ENCODE results near the gene MVP.
A peak's percentile ranks its signal among the peaks of the same experiment; 100 is the strongest.

Gene MVP

GRCh38 chr16:29805232-29806098 is 14.8 kb upstream of the MVP start:
- H3K36me3 ChIP-seq (ENCODE audit: insufficient read depth, low read length) = peaks cover 60% of the 10 kb centered on the region
- H3K4me1 ChIP-seq (ENCODE audit: insufficient read depth, low read length) = peaks cover 30% of the 10 kb centered on the region
- under 1% methylated on average over 84 of the region's 103 CpGs for WGBS

GRCh38 chr16:29806099-29806579 is 14.1 kb upstream of the MVP start, which contains the start of gene MAZ:
Gene MAZ, plus strand, starts transcription at chr16:29806529. Its CDS starts 173 bp downstream, at chr16:29806702.
- H3K9me3 ChIP-seq (ENCODE audit: insufficient read depth, low read depth, low read length) = no peaks in the 10 kb centered on the region
- peaks cover 36% of the 10 kb centered on the region for H3K4me1 ChIP-seq (ENCODE audit: insufficient read depth, low read length)
- peaks cover 54% of the 10 kb centered on the region for H3K36me3 ChIP-seq (ENCODE audit: insufficient read depth, low read length)
- H3K27ac ChIP-seq (ENCODE audit: low read depth, low read length) = peak within 1 kb of the TSS; percentile 95
- H3K9ac ChIP-seq (ENCODE audit: low read depth, low read length) = peak within 1 kb of the TSS; percentile 89
- H3K27me3 ChIP-seq (ENCODE audit: insufficient read depth, low read length) = no peaks in the 10 kb centered on the region
- peak within 1 kb of the TSS; percentile 78 for H3K4me3 ChIP-seq (ENCODE audit: low read length)
- 0% methylated on average over 22 of the region's 67 CpGs for WGBS

More at GRCh38 chr16:29805232-29806098, 14.8 kb upstream of the MVP start:
- peak overlapping the region; percentile 89 for H3K9ac ChIP-seq (ENCODE audit: low read depth, low read length)
- H3K4me3 ChIP-seq (ENCODE audit: low read length) = peak overlapping the region; percentile 78
- H3K9me3 ChIP-seq (ENCODE audit: insufficient read depth, low read depth, low read length) = no peaks in the 10 kb centered on the region
- no peaks in the 10 kb centered on the region for H3K27me3 ChIP-seq (ENCODE audit: insufficient read depth, low read length)
- H3K27ac ChIP-seq (ENCODE audit: low read depth, low read length) = peak overlapping the region; percentile 95

- Histone ChIP-seq H3K9me3 (ENCODE audit: insufficient read depth, low read depth, low read length) (no peaks in the 10 kb centered on the region), H3K27ac (ENCODE audit: low read depth, low read length) (peak overlapping the region; percentile 94), H3K36me3 (ENCODE audit: insufficient read depth, low read length) (peaks cover 47% of the 10 kb centered on the region), H3K4me1 (ENCODE audit: insufficient read depth, low read length) (peaks cover 36% of the 10 kb centered on the region), H3K9ac (ENCODE audit: low read depth, low read length) (peak overlapping the region; percentile 77), H3K4me3 (ENCODE audit: low read length) (peak overlapping the region; percentile 72), H3K27me3 (ENCODE audit: insufficient read depth, low read length) (no peaks in the 10 kb centered on the region)
- WGBS = under 1% methylated on average over 99 of the region's 99 CpGs
These were observed 13.4 kb upstream of the MVP start for GRCh38 chr16:29806641-29807425.

GRCh38 chr16:29807426-29808218 is 12.6 kb upstream of the MVP start:
- peak overlapping the region; percentile 77 for H3K9ac ChIP-seq (ENCODE audit: low read depth, low read length)
- peaks cover 39% of the 10 kb centered on the region for H3K36me3 ChIP-seq (ENCODE audit: insufficient read depth, low read length)
- no peaks in the 10 kb centered on the region for H3K27me3 ChIP-seq (ENCODE audit: insufficient read depth, low read length)
- peak overlapping the region; percentile 72 for H3K4me3 ChIP-seq (ENCODE audit: low read length)
- under 1% methylated on average over 63 of the region's 69 CpGs for WGBS
- H3K9me3 ChIP-seq (ENCODE audit: insufficient read depth, low read depth, low read length) = no peaks in the 10 kb centered on the region
- peak overlapping the region; percentile 94 for H3K27ac ChIP-seq (ENCODE audit: low read depth, low read length)
- H3K4me1 ChIP-seq (ENCODE audit: insufficient read depth, low read length) = peaks cover 37% of the 10 kb centered on the region

GRCh38 chr16:29808219-29808900 is 11.9 kb upstream of the MVP start:
- Histone ChIP-seq H3K4me3 (ENCODE audit: low read length) (peak overlapping the region; percentile 72), H3K9ac (ENCODE audit: low read depth, low read length) (peak overlapping the region; percentile 77), H3K9me3 (ENCODE audit: insufficient read depth, low read depth, low read length) (no peaks in the 10 kb centered on the region), H3K27ac (ENCODE audit: low read depth, low read length) (peak overlapping the region; percentile 94; the same call in 1 of the 2 replicates), H3K36me3 (ENCODE audit: insufficient read depth, low read length) (peaks cover 32% of the 10 kb centered on the region), H3K4me1 (ENCODE audit: insufficient read depth, low read length) (peaks cover 42% of the 10 kb centered on the region), H3K27me3 (ENCODE audit: insufficient read depth, low read length) (no peaks in the 10 kb centered on the region)
- WGBS = 60% methylated on average over 25 of the region's 25 CpGs

GRCh38 chr16:29809031-29809747 is 11.1 kb upstream of the MVP start:
- Histone ChIP-seq H3K36me3 (ENCODE audit: insufficient read depth, low read length) (peaks cover 23% of the 10 kb centered on the region), H3K27me3 (ENCODE audit: insufficient read depth, low read length) (no peaks in the 10 kb centered on the region), H3K4me3 (ENCODE audit: low read length) (peak overlapping the region; percentile 72), H3K4me1 (ENCODE audit: insufficient read depth, low read length) (peaks cover 41% of the 10 kb centered on the region), H3K9me3 (ENCODE audit: insufficient read depth, low read depth, low read length) (no peaks in the 10 kb centered on the region), H3K9ac (ENCODE audit: low read depth, low read length) (0 out of 2 replicates have a peak overlapping the region, but pooled peaks have one; percentile 8), H3K27ac (ENCODE audit: low read depth, low read length) (peak overlapping the region; percentile 74; the same call in 1 of the 2 replicates)
- WGBS = 84% methylated on average over 29 of the region's 31 CpGs

- 48% methylated on average over 19 of the region's 23 CpGs for WGBS
- Histone ChIP-seq H3K4me1 (ENCODE audit: insufficient read depth, low read length) (peaks cover 40% of the 10 kb centered on the region), H3K27me3 (ENCODE audit: insufficient read depth, low read length) (no peaks in the 10 kb centered on the region), H3K9ac (ENCODE audit: low read depth, low read length) (no peak overlapping the region), H3K9me3 (ENCODE audit: insufficient read depth, low read depth, low read length) (no peaks in the 10 kb centered on the region), H3K36me3 (ENCODE audit: insufficient read depth, low read length) (peaks cover 21% of the 10 kb centered on the region), H3K27ac (ENCODE audit: low read depth, low read length) (peak overlapping the region; percentile 74), H3K4me3 (ENCODE audit: low read length) (peak overlapping the region; percentile 77)
These were observed 10.2 kb upstream of the MVP start for GRCh38 chr16:29809850-29810698.

GRCh38 chr16:29810699-29811169 is 9.5 kb upstream of the MVP start:
- H3K9ac ChIP-seq (ENCODE audit: low read depth, low read length) = no peak overlapping the region
- peak overlapping the region; percentile 77 for H3K4me3 ChIP-seq (ENCODE audit: low read length)
- no peaks in the 10 kb centered on the region for H3K27me3 ChIP-seq (ENCODE audit: insufficient read depth, low read length)
- WGBS = 11% methylated on average over 9 of the region's 9 CpGs
- no peaks in the 10 kb centered on the region for H3K9me3 ChIP-seq (ENCODE audit: insufficient read depth, low read depth, low read length)
- H3K36me3 ChIP-seq (ENCODE audit: insufficient read depth, low read length) = peaks cover 21% of the 10 kb centered on the region
- peaks cover 40% of the 10 kb centered on the region for H3K4me1 ChIP-seq (ENCODE audit: insufficient read depth, low read length)
- H3K27ac ChIP-seq (ENCODE audit: low read depth, low read length) = peak overlapping the region; percentile 74

All from HUES64 (cell line).